Activated B cell treated with CpG ODN at 0.5 μM for 24 hours (primary cell): ENCODE measurements around the gene TMEM235. TPM values are rescaled to one million over a fixed set of nuclear protein-coding genes. Genes with fewer than 3 reads are reported as not detected.

ENCODE experiments used
- ATAC-seq: fragments of 200-7000 bp; cut with Tn5 transposase; one replicate; pipeline ENCODE4 v1.10.0; 2021; ENCODE audit warnings: low read depth, mild to moderate bottlenecking, moderate library complexity
- CTCF ChIA-PET: fragments of 350-600 bp; sonication (Branson Sonifier 250); formaldehyde crosslinking; loops from one replicate; lab custom pipeline; 2021; ENCODE audit warnings: antibody characterized with exemption; lab: Charles Lee
- POLR2A ChIA-PET: fragments of 350-600 bp; sonication (Branson Sonifier 250); formaldehyde crosslinking; loops from one replicate; lab custom pipeline; 2021; ENCODE audit warnings: antibody characterized with exemption; lab: Charles Lee
- DNase-seq: peaks from one replicate; pipeline ENCODE4 v3.0.0; 2022
- H3K27ac Mint-ChIP-seq: one replicate; pipeline ENCODE4 v1.8.0; 2020; ENCODE audit warnings: mixed read lengths
- H3K27me3 Mint-ChIP-seq: one replicate; pipeline ENCODE4 v1.8.0; 2021; ENCODE audit warnings: mixed read lengths
- H3K36me3 Mint-ChIP-seq: one replicate; pipeline ENCODE4 v1.8.0; 2021; ENCODE audit warnings: low read depth, mixed read lengths
- H3K4me1 Mint-ChIP-seq: one replicate; pipeline ENCODE4 v1.8.0; 2021; ENCODE audit warnings: mixed read lengths
- H3K4me3 Mint-ChIP-seq: one replicate; pipeline ENCODE4 v1.8.0; 2020; ENCODE audit warnings: mild to moderate bottlenecking, mixed read lengths
- H3K9me3 Mint-ChIP-seq: one replicate; pipeline ENCODE4 v1.8.0; 2020; ENCODE audit warnings: mixed read lengths
- intact Hi-C: fragments of 100-400 bp; cut with micrococcal nuclease; formaldehyde crosslinking; loops from one replicate; pipeline ENCODE4 v1.15.1; 2024
- total RNA-seq: library from RNA; stranded (reverse); gene quantifications from 2 replicates; pipeline ENCODE4 v1.2.3, GENCODE V29; 2022
- TF ChIP-seq, protein P1 (sequence below): fragments of 200-600 bp; IDR thresholded peaks from one replicate; pipeline ENCODE4 v1.8.0; 2022; ENCODE audit warnings: antibody characterized with exemption, mild to moderate bottlenecking

Gene TMEM235
- total RNA-seq, 1 donor from 2014 or later: not detected

DNA sequence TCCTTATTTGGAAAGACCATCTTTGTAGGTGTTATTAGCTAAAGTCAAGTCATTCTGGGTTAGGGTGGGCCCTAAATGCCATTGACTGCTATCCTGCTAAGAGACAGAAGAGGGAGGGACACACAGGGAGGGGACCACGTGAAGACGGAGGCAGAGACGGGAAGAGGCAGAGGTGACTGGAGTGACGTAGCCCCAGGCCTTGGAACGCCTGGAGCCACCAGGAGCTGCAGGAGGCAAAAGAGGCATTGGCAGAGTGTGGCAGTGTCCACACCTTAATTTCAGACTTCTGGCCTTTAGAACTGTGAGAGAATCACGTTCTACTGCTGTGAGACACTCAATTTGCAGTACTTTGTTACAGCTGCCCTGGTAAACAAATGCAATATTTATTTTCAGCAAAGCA lies 31.0 kb upstream of the TMEM235 start:
- intact Hi-C loops: no loop called here
- H3K4me3 Mint-ChIP-seq: no peak overlapping the region
- ATAC-seq: no peak
- ChIA-PET POLR2A (interaction anchor here (0.7 kb wide), 1 partner anchor 12 kb away, joined by 3 read pairs; no protein-coding TSS in a partner anchor), CTCF (no interaction called here)
- peaks cover 8% of the 10 kb centered on the region for H3K4me1 Mint-ChIP-seq
- peaks cover 19% of the 10 kb centered on the region for H3K36me3 Mint-ChIP-seq
- DNase-seq: no peak
- no peaks in the 10 kb centered on the region for H3K27me3 Mint-ChIP-seq
- H3K27ac Mint-ChIP-seq: no peak overlapping the region
- TF ChIP-seq, protein P1, sequence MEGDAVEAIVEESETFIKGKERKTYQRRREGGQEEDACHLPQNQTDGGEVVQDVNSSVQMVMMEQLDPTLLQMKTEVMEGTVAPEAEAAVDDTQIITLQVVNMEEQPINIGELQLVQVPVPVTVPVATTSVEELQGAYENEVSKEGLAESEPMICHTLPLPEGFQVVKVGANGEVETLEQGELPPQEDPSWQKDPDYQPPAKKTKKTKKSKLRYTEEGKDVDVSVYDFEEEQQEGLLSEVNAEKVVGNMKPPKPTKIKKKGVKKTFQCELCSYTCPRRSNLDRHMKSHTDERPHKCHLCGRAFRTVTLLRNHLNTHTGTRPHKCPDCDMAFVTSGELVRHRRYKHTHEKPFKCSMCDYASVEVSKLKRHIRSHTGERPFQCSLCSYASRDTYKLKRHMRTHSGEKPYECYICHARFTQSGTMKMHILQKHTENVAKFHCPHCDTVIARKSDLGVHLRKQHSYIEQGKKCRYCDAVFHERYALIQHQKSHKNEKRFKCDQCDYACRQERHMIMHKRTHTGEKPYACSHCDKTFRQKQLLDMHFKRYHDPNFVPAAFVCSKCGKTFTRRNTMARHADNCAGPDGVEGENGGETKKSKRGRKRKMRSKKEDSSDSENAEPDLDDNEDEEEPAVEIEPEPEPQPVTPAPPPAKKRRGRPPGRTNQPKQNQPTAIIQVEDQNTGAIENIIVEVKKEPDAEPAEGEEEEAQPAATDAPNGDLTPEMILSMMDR: no peak
- H3K9me3 Mint-ChIP-seq: no peaks in the 10 kb centered on the region

DNA sequence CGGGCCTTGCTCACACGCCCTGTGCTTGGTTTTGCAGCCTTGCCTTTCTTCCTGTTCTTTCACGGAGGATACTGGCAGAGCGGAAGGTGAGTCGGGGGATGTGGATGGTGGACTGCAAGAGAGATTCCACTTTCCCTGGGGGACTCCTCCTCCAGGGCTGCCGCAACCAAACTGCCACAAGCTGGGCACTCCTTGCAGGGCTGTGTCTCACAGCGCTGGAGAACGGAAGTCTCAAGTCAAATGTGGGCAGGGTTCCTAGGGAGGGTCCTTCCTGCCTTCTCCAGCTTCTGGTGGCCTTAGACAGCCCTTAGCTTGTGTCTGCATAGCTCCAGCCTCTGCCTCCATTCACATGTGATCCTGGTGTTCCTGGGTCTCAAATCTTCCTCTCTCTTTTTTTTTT lies 28.8 kb upstream of the TMEM235 start:
- POLR2A ChIA-PET: interaction anchor here (0.7 to 1.2 kb wide), 2 partner anchors 16 to 39 kb away, joined by 3 to 6 read pairs; partner anchors contain the start of gene TK1
- Mint-ChIP-seq H3K9me3 (no peaks in the 10 kb centered on the region), H3K4me1 (peaks cover 8% of the 10 kb centered on the region), H3K36me3 (peaks cover 7% of the 10 kb centered on the region), H3K27me3 (no peaks in the 10 kb centered on the region), H3K4me3 (no peak overlapping the region), H3K27ac (no peak overlapping the region)
- CTCF ChIA-PET: no interaction called here
- DNase-seq (no peak), ATAC-seq (no peak)
- intact Hi-C loops: no loop called here
- TF ChIP-seq, protein P1: no peak

DNA sequence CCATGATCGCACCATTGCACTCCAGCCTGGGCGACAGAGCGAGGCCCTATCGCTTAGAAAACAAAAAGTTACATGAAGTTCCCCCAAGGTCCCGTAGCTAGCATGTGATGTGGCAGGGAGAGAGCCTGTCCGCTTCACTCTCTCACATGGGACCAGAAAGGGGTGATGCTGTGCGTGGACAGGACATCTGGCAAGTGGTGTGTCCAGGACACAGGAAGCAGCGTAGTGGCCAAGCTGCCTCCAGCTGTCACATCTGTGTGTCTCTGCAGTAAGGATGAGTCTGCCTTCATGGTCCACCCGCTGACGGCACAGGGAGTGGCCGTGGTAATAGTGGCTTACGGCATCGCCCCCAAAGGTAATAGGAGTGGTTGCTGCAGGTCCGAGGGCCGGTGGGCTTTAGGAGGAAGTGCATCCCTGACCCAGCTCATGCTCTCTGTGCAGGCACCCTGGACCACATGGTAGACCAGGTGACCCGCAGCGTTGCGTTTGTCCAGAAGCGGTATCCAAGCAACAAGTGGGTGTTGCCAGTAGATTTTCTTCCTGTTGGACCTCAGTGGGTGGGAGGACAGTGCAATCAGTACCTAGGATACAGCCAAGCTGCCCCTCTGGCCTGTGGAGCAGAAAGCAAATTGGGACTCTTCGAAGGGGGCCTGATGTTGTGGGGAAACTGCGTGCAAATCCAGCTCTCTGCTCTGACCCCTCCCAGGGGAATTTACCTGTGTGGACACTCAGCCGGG lies 26.9 kb upstream of the TMEM235 start:
- POLR2A ChIA-PET: no interaction called here
- Mint-ChIP-seq H3K9me3 (no peaks in the 10 kb centered on the region), H3K36me3 (peaks cover 4% of the 10 kb centered on the region), H3K4me3 (no peak overlapping the region), H3K27me3 (no peaks in the 10 kb centered on the region), H3K27ac (no peak overlapping the region), H3K4me1 (no peaks in the 10 kb centered on the region)
- TF ChIP-seq, protein P1: no peak
- ATAC-seq: no peak
- intact Hi-C loops: no loop called here
- CTCF ChIA-PET: no interaction called here
- DNase-seq: no peak

DNA sequence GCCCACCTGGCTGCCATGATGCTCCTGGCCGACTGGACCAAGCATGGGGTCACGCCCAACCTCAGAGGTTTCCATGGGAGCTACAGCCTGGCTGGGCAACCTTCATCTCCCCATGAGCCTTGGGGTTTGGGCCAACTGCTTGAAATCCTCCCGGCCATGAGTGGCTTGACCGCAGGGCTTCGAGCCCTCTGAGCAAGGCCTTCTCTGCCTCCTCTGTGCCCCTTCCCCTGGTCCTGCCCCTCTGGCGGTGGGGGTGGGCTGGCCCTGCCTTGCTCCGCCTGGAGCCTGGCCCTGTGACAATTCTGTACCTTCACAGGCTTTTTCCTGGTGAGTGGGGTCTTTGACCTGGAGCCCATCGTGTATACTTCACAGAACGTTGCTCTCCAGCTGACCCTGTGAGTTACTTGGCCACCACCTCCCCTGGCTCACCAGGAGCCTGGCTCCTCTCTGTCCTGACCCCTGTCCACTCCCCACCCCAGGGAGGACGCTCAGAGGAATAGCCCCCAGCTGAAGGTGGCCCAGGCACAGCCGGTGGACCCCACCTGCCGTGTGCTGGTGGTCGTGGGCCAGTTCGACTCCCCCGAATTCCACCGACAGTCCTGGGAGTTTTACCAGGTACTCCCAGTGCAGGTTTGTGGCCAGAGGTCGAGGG lies 26.2 kb upstream of the TMEM235 start:
- ChIA-PET CTCF (interaction anchor here (1.2 kb wide), 1 partner anchor 22 kb away, joined by 3 read pairs; no protein-coding TSS in a partner anchor), POLR2A (no interaction called here)
- TF ChIP-seq, protein P1: no peak
- no peak for ATAC-seq
- H3K9me3 Mint-ChIP-seq: no peaks in the 10 kb centered on the region
- H3K36me3 Mint-ChIP-seq: peaks cover 4% of the 10 kb centered on the region
- H3K27ac Mint-ChIP-seq: no peak overlapping the region
- DNase-seq: no peak
- H3K4me1 Mint-ChIP-seq: no peaks in the 10 kb centered on the region
- no peak overlapping the region for H3K4me3 Mint-ChIP-seq
- intact Hi-C loops: no loop called here
- no peaks in the 10 kb centered on the region for H3K27me3 Mint-ChIP-seq

DNA sequence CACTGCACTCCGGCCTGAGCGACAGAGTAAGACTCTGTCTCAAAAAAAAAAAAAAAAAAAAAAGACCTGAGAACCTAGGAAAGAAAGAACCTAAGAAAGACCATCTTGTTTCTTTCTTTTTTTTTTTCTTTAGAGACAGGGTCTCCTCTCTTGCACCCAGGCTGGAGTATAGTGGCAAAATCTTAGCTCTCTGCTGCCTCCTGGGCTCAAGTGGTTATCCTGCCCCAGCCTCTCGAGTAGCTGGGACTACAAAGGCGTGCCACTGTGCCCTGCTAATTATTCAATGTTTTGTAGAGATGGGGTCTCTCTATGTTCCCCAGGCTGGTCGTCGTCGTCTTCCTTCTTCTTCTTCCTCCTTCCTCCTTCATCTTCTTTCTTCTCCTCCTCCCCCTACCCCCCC lies 25.1 kb upstream of the TMEM235 start:
- DNase-seq (no peak), ATAC-seq (no peak)
- Mint-ChIP-seq H3K36me3 (peaks cover 4% of the 10 kb centered on the region), H3K4me3 (no peak overlapping the region), H3K9me3 (no peaks in the 10 kb centered on the region), H3K27me3 (no peaks in the 10 kb centered on the region), H3K27ac (no peak overlapping the region), H3K4me1 (no peaks in the 10 kb centered on the region)
- TF ChIP-seq, protein P1: no peak
- POLR2A ChIA-PET: interaction anchor here (0.6 kb wide), 1 partner anchor 76 kb away, joined by 3 read pairs; the partner anchor contains the start of gene TMC8
- intact Hi-C loops: no loop called here
- CTCF ChIA-PET: interaction anchor here (0.7 to 1.4 kb wide), 3 partner anchors 23 to 121 kb away, joined by 3 to 4 read pairs (median 3); no protein-coding TSS in a partner anchor
